HG02798 (cell line): ENCODE measurements around the gene ADAM33.

Experiments
- ATAC-seq: cut with Tn5 transposase; IDR thresholded peaks from one replicate; pipeline ENCODE4 v1.9.1; 2021; ENCODE audit warnings: mild to moderate bottlenecking; ENCODE audit not compliant: unreplicated experiment, poor library complexity

Gene ADAM33

DNA sequence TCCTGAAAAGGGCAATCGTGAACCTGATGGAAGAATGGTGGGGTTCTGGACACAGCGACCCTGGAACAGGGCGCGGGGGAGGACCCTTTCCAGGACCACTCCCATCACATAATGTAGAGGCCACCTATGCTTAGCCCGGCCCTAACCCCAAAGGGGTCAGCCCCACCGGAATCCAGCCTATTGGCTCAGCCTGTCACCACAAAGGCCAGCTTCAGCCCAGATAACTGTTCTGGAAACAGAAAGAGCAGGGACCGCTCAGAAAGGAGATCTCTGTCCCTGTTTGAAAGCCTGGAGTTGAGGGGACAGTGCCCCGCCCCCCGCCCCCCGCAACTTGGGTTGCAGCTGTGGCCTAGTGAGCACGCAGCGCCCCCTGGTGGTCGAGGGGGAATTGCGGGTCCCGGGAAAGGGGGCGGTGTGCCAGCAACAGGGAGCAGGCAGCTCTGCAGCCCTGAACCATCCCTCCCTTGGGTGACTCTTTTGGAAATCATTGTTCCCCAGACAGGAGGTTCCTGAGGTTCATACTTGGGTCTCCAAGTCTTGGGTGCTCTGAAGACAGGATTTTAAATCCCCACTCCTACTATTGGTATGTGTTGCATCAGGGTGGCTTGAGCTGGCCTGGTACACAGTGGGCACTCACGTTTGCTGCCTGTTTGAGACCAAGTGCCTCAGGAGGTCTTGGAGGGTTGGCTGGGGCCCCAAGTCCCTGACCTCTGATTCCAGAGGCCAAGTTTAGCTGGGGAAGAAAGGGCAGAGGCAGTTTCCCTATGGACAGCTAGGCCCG lies 29.1 kb upstream of the ADAM33 start:
- no peak for ATAC-seq

DNA sequence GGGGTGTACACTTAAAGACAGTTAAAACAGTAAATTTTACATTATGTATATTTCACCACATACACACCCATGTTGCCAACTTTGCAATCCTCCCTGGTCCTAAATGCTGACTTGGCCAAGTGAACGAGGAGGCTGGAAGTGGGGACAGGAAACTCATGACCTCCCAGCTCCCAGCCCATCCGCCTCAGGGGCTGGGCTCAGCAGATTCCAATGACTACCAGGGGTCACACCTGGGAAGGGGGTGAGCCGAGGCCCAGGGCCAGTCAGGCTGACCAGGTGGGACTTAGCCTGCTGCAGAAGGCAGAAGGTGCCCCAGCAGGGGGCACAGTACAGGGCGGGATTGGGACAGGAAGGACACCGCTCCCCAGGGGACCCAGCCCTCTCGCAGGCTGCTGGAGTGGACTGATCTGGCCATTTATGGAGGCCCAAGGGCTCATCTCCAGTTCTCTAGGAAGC lies 28.2 kb upstream of the ADAM33 start:
- ATAC-seq = no peak

DNA sequence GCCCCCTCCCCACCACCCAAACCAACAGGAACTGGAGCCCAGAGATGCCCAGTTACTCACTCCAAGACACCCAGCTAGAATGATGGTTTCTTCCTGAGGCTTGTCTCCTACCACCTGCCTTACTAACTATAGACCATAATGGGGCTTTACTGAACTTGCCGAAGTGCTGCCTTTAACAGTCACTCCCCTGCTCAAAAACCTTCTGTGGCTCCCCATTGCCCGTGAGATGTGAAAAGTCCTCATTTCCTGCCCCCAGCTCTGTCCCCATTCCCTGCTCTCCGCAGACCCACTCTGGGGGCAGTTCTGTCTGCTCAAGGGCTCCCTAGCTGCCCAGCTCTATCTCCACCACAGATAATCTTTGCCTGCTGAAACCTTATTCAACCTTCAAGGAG lies 25.7 kb upstream of the ADAM33 start:
- no peak for ATAC-seq

DNA sequence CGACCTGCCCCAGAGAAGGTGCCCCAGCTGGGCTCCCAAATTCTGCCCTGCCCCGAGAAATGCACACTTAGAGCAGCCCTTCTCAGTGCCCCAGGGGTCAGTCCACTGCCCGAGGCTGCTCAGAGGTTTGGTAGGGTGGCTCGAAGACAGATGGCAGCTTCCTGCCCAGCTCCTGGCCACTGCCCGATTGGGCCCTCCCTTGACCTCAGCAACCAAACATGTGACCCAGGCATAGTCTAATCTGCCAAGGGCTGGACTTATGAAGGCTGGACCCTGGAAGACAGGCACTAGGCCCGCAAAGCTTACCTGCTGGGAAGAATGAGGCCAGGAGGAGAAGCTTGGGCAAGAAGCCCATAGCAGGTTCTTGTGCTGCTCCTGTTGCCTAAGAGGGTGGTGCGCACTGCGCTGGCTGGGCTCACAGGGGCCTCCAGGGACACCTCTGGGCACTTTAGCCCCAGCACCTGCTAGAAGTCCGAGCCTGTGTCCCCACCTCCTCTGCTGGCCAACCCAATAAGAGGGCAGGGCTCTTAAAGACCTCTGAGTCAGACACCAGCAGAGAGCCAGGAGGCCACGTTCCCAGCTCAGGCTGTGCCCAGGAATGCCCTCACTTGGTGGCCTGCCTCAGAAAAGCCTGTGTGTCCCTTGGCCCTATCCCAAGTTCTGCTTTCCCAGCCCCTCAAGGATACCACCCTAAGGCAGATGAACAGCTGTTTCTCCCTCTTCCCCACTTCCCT lies 25.1 kb upstream of the ADAM33 start:
- no peak for ATAC-seq

DNA sequence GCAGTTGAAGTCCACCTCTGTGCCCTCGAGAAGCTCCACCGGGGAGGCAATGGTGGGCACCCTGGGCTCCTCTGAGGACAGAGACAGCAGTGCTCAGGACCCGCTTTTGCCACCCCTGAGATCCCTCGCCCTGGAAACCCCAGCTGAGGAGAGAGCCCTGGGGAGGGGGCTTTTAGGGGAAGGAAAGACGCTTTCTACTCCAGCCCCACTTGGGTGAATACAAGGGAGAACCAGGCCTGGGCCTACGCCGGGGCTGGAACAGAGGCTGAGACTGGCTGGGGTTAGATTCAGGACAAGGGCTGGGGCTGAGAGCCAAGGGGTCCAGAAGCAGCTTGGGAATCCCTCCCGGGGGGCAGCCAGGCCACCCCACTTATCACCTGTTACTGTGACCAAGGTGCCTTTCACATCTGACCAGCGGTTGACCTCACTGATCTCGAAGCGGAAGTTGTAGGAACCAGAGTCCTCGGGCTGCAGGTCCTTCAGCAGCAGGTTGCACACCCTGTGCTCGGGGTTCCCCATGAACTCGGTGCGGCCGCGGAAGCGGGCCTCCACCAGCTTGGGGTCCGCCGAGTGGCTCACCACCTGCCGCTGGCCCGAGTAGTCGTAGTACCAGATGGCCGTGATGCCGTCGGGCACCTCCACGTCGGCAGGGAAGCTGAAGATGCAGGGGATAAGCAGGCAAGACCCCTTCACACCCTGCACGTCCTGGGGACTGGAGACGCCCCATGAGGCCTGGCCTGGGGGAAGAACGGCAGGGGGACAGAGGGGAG lies 24.3 kb upstream of the ADAM33 start:
- no peak for ATAC-seq

DNA sequence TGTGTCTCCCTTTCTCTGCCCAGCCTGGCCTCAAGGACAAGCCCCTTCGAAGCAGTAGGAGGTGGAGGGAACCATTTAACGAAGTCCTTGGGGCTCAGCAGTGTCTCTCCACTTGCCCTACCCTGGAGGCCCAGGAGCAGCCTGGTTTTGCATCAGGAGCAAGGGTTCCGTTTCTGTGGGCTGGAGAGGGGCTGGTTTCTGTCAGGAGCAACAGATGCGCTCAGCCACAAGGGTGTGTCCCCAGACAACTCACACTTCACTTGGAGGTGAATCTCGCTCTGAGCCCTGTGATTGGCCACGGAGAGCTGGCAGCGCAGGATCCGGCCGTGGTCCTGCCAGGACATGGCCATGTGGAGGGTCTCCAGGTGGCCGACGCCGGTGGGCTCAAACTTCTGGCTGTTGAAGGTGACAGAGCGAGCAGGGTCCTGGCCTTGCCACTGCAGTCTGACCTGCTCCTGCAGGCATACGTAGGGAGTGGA lies 23.7 kb upstream of the ADAM33 start:
- ATAC-seq = no peak

DNA sequence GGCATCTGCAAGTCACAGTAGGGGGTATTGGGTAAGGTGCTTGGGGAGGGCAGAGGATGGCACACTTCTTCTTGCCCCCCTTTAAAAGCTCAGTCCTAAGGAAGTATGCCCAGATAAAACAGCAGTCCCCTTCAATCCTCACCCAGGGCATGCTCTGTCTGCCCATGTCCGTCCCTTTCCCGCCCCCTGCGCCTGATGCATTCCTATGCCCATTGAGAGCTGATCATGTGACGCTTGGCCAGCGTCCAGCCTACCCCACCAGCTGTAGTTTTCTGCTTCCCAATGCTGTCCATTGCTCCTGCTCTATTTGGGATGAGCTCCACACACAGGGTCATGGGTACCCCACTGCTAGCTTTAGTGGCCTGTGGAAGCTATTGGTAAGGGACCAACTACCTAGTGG lies 22.3 kb upstream of the ADAM33 start:
- no peak for ATAC-seq

DNA sequence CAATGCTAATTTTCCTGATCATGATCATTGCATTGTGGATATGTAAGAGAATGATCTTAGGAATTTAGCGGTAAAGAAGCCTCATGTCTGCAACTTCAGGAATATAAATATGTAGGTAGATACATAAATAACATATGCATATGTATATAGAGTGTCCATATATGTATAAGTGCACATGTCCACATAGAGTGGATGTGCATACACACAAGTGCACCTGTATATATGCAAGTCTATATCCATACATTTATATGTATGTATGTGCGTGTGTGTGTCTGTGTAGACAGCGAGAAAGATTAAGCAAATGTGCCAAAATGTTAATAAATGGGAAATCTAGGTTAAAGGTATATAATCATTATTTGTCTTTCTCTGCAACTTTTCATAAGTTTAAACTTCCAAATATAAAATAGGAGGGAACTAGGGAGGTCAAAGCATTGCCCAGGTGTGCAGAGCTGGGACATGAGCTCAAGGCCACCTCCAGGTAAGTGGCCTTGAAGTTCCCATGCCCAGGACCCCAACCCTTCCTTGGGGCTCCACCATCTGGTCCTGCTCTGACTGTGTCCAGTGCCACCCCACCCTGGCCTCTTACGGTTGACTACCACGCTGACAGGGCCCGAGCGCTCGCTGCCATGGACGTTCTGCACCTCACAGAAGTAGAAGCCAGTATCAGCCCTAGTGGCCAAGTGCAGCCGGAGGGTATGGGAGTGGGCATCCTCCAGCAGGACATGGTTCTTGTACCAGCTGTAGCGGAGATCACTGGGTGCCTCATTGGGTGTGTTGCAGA lies 21.0 kb upstream of the ADAM33 start:
- ATAC-seq = no peak

DNA sequence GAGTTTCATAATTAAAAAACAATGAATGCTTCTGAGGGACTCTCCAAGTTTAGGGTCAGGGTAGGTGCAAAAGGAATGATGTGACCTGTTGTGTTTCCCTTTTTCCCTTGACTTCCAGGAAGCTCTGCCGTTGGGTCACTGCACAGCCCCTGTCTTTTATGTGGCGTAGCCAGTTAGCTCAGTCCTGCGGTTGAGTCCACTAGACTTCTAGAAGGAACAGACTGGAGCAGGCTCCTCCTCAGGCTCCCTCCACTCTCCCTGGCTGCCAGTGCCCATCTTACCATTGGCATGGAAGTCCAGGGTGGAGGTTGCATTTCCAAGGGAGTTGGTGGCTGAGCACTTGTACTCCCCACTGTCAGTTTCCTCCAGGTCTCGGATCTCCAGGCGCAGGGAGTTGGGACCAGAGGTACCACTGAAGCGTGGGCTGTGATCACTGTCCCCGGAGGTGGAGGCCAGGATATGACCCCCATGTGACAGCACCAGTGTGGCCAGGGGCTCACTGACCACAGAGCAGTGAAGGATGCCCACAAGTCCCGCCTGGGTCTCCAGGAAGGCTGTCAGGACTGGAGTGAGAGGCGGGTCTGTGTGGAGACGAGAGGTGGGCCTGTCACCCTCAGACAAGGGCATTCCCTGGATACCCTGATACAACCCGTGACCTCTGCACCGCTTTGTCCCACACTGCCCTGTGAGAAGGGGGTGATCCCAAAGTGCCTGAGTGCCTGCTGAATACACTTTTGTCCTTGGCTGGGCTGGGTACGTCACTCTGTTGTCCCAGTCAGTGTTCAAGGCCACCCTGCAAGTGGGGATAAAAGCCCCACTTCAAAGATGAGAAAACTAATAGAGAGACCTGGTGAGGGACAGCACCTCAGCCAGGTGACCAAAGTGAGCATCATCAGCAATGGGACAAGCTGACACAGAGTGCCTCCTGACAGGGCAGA lies 19.5 kb upstream of the ADAM33 start:
- ATAC-seq = no peak

DNA sequence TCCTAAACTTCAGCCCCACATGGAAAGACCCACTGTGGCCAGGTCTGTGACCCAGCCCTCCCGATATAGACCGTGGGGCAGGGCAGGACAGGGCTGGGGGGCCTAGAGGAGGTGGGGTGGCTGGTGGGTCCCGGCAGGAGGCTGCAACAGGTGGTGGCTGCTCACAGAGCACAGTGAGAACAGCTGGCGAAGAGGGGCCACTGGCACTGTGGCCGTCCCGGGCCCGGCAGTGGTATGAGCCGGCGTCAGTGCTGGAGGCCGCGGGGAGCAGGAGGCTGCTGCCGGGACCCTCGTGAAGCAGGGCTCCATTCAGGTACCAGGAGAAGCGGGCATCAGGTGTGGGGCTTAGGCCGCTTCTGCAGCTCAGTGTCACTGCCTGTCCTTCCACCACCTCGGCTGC lies 17.2 kb upstream of the ADAM33 start:
- ATAC-seq = no peak

DNA sequence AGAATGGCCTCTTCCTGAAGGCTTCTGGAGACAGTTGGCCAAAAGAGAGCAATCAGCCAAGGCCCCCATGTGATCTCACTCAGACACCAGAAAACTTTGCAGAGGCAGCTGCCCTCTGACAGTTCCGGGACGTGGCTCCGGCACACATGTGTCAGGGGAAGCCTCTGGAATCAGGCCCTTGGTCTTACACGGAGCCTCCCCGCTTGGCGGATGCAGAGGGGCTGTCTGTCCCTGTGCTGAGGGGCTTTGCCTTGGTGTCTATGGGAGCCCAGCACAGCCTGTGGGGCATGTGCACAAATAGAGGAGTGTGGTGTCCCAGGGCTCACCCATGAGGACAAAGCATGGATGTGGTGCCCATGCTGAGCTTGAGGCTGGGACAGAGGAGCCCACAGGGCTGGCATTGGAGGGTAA lies 16.8 kb upstream of the ADAM33 start:
- no peak for ATAC-seq

DNA sequence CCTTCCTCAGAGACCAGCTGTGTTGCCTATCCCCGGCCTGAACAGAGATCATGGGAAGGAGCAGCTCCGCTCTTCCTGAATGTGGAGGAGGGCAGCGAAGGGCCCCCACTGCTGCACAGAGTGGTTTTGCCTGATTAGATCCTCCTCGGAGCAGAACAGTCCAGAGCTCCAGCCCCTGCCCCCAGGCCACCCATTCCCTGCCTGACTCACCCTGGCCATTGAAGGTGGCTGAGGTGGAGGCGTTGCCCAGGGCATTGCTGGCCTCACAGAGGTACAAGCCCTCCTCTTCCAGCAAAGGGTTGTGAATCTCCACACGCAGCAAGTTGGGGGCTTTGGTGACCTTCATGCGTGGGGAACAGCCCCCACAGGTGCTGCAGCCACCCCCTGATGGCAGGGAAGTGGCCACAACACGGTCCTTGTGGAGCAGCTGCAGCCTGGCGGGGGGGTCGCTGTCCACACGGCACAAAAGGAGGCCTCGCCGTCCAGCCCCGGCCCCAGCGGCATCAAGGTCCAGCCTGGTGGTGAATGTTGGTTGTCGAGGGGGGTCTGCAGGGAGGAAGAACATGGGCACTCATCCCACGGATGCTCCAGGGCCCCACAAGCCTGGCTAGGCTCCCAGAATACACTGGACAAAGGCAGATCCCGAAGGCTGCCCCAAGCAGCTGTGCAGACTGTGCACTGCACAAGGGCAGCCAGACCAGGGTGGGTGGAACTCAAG lies 15.9 kb upstream of the ADAM33 start:
- ATAC-seq = no peak

DNA sequence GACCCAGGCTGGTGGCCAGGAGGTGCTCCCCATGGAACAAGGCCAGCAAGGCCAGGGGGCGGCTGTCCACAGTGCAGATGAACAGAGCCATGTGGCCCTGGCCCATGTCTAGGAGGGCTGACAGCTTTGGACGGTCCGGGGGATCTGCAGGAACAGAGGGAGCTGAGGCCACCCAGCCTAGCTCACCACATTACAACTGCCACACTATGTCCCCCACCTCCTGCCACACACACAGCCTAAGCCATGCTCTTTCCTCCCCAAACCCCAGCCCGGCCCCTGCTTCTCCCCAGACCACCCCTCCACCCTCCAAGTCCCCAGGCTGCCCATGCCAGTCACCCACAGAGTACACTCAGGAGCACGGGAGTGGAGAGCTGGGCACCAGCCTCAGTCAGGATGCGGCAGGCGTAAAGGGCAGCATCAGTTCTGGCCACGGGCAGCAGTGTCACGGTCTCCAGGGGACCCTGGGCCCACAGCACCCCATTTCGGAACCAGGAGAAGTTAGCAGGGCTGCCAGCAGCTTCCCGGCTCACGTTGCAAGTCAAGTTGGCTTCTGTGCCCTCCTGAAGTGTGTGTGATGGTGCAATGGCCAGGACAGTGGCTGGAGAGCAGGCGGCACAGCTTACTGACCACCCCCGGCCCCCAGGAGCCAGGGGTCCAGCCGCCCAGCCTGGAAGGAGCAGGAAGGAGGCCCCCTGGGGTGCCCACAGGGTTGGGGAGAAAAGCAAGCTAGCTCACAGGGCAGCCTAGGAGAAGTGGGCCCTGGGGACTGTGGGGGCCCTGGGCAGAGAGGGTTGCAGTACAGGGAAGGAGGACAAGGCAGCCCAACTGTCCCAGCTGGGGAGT lies 15.2 kb upstream of the ADAM33 start:
- ATAC-seq = no peak

DNA sequence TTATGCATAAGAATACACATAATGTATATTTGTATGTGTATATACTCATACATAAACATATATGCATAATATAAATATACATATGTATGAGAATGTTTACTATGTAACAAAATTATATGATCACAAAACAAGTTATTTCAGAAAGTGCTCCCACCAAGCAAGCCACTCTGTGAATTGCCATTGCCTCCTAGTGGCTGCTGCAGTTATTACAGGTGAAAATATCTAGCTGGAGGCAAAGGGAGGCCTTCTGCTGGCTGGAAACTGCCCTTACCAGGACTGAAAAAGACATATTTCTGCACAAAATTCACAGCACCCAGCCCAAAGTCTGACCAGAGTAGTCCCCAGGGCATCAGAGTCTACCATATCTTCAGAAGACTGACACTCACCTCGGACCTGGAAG lies 14.4 kb upstream of the ADAM33 start:
- no peak for ATAC-seq

DNA sequence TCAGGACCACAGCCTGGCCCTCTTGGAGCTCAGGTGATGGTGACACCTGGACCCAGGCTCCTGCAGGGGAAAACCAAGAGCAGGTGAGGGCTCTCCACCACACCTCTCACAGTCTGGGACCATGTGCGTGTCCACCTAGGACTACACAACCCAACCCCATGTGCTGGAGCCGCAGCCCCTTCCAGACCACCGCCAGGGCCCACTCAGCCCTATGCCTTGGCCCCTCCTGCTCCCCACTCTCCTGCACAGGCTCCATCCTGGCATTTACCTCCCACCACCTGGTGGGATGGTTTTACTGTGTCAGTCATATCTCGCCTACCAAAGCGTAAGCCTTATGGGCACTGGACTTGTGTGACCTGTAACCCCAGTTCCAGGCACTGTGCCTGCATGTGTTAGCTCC lies 13.1 kb upstream of the ADAM33 start:
- no peak for ATAC-seq

DNA sequence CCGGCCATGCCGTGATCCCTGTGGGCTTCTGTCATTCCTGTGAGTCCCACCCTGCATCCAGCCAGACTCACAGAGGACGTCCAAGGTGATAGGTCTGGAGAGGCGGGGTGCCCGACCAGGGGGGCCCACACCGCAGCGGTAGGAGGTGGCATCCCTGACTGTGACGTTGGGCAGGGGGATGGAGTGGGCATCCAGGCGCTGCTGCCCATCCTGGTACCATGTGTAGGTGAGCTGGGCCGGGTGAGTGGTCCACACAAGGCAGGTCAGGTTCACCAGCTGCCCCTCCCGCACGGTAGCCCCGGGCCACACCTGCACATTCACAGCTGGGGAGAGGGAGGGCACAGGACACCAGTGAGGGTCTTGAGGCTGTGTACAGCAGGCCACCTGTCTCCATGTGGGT lies 11.6 kb upstream of the ADAM33 start:
- no peak for ATAC-seq

DNA sequence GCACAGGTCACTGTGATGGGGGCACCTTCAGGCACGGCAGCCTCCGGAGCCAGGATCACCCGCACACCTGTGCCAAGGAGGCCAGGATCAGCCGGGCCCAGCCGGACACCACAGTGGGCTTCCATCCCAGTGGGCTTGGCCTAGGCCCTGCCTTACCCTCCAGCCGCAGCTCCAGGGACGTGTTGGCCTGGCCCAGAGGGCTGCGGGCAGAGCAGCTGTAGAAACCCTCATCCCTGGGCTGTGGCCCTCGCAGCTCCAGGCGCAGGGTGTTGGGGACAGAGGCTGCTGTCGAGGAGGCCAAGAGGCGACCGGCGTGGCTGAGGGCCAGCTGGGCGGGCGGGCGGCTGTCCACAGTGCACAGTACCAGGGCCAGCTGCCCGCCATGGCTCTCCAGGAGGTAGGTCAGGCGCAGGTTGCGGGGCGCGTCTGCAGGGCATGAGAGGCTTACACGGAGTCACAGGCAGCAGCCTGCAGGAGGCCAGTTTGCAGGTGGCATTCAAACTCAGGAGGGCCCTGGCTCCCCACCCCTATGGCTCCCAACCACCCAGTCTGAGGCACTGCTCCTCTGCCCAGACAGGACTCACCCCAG lies 11.0 kb upstream of the ADAM33 start:
- ATAC-seq = no peak
